Ecto neural progenitor cell (in vitro differentiated cells): ENCODE data around the gene ADORA2B.
A peak's percentile ranks its signal among the peaks of the same experiment; 100 is the strongest.
"Not testable (repeated sequence)": the region's sequence is repeated elsewhere in the genome, so short reads cannot be mapped to it uniquely, and the experiment has no call there.

Experiments
- DNase-seq: peaks from one replicate; pipeline ENCODE4 v3.0.0-alpha.2; 2018; ENCODE audit warnings: low spot score

The ADORA2B gene

DNA sequence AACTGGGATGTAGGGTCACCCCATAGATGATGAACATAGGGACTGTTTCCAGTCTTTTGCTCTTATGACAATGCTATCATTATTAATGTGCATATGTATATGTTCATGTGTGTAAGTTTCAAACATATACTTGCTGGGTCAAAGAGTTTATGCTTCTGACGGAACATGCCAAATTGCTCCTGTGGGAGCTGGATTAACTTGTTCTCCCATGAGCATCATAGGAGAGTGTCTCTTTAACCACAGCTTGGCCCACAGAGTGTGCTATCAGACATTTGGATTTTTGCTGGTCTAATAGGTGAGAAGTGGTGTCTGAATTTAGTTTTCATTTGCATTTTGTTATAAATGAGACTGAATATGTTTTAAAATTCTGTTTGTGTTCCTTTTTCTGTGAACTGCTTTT, 22.3 kb upstream of the ADORA2B start:
- DNase-seq, result no peak

DNA sequence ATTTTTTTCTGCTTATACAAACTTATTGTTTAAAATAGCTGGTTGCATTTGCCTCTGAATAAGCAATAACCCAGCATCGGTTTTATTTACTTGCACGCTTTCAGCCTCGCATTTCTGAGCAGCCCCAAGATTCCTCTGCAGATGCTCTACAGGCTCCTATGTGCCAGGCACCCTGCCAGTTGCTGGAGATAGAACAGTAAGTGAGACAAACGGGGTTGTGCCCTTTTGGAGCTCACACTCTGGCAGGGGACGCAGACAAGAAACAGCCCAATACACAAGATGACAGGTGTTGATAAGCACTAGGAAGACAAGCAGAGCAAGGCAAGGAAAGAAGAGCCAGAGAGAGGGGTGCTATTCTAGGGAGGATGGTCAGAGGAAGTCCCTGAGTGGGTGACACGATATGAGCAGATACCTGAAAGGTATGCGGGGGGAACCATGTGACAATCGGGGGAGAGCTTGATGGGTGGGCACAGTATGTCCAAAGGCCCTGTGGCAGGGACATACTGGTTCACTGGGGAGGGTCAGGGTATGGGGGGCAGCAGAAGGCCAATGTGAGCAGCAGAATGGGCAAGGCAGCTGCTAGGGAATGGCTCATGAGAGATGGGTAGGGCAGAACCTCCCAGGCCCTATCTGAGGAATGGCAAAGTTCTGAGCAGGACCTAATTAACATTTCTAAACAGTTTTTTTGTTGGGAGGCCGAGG, 18.7 kb upstream of the ADORA2B start:
- DNase-seq, result no peak

DNA sequence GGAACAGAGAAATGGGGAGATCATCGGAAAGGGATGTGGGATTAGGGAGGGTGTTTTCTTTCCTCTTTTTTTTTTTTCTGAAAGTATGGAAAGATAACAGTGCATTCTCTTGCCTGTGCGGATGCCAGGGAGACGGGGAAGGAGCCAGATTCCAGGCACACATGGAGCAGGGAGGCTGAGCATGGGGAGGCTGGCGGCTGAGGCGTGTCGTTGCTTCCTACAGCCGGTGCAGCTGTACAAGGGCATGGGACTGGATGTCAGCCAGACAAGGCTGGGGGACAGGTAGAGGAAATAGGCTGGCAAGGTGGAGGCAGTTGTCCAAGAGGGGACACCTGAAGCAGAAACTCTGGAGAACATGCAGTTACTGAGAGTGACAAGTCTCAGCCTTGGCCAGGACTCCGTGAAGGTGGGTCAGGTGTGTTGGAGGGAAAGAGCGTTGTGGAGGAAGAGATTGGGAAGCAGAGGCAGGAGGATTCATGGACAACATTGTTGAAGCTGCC, 16.6 kb upstream of the ADORA2B start:
- DNase-seq, result no peak

DNA sequence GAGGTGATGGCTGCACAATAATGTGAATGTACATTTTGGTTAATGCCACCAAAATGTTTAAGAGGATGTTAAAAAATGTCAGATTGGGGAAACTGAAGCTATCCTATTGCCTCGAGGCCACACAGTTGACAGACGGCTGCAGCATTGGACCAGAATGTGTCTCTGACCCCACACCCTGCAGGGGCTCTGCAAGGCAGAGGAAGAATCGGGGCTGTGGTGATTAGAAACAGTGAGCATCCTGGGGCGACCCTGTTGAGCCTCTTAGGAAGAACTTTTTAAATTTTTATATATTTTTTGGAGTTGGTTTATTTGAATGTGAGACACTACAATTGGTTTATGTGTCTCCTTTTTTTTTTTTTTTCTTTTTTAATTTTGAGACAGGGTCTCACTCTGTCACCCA, 15.0 kb upstream of the ADORA2B start:
- no peak for DNase-seq

DNA sequence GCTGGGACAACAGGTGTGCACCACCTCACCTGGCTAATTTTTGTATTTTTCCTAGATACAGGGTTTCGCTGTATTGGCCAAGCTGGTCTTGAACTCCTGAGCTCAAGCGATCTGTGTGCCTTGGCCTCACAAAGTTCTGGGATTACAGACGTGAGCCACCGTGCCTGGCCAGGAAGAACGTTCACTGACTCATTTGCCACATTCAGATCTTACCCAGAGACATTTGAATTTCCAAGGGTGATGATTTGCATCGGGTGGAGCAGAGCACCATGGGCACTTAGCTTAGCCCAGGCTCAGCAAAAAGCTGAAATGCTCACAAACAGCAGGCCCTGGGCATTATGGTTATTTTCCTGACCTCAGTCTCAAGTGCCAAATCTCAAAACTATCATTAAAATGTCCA, 14.5 kb upstream of the ADORA2B start:
- DNase-seq, result no peak

DNA sequence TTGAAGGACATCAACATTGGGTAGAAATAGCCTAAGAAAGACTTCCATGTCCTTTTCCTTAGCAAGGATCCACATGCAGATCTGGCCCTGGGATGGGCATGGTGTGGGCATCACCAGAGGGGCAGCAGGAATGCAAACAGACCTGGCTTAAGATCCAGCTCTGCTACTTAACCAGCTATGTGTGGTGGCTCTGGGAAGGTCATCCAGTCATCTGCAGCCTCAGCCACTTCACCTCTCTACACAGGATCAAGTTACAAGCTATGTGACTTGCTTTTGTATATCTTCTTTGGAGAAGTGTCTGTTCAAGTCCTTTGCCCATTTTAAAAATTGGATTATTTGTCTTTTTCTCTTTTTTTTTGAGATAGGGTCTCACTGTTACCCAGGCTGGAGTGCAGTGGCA, 13.5 kb upstream of the ADORA2B start:
- DNase-seq, result no peak

DNA sequence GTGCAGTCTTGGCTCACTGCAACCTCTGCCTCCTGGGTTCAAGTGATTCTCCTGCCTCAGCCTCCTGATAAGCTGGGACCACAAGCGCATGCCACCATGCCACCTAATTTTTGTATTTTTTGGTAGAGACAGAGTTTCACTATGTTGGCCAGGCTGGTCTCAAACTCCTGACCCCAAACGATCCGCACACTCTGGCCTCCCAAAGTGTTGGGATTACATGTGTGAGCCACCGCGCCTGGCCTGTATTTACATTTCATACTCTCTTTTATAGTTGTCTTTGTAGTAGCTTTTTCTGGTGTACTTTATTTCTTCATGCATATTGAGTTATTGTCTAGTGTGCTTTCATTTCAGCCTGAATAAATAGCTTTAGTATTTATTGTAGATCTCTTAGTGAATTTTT, 10.1 kb upstream of the ADORA2B start:
- no peak for DNase-seq

DNA sequence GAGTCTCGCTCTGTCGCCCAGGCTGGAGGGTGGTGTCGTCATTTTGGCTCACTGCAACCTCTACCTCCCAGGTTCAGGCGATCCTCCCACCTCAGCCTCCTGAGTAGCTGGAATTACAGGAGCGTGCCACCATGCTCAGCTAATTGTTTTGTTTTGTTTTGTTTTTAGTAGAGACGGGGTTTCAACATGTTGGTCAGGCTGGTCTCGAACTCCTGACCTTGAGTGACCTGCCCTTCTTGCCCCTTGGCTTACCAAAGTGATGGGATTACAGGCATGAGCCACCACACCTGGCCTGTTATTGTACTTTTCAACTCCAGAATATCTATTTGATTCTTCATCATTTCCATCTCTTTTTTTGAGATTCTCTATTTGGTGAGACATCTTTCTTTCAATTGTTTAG, 9.0 kb upstream of the ADORA2B start:
- DNase-seq, result no peak

DNA sequence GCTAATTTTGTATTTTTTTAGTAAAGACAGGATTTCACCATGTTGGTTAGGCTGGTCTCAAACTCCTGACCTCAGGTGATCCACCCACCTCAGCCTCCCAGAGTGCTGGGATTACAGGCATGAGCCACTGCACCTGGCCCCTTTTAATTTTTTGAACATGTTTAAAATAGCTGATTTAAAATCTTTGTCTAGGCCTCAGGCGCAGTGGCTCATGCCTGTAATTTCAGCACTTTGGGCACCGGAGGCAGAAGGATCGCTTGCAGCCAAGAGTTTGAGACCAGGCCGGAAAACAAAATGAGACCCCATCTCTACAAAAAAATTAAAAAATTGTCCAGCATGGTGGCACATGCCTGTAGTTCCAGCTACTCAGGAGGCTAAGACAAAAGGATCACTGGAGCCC, 8.4 kb upstream of the ADORA2B start:
- DNase-seq, result not testable (repeated sequence)

DNA sequence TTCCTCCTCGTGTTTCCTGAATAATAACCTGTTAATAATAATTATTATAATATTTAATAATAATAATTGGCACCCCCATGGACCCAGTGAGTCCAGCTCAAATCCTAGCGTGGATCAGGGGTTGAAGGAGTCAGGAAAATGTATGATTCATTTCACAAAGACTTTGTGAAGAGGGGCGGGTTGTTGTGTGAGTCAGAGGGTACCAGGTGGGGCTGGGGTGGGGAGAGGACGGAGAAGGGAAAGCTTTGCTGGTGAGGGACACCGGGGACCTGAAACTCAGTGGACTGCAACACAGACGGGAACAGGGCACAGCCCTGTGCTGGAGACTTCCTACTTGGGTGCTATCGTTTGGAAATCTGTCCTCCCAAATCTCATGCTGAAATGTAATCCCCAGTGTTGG, 3.1 kb upstream of the ADORA2B start:
- no peak for DNase-seq

DNA sequence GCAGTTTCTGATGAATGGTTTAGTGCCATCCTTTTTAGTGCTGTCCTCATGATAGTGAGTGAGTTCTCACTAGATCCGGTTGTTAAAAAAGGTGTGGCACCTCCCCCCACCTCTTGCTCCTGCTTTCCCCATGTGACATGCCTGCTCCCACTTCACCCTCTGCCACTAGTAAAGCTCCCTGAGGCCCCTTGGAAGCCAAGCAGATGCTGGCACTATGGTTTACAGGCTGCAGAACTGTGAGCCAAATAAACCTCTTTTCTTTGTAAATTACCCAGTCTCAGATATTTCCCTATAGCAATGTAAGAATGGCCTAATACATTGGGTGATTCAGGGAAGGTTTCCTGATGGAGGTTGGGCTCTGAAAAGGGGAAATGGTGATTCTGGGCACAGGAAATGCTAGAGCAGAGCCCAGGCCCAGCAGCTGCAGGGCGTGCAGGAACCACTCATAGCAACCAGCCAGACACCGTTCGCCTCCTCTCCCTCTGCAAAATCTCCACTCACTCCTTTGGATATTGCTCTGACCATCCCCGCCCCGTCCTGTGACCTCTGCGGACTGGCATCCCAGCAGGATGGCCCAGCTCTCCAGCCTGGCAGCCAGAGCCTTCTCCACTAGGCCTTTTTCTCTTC, 2.6 kb upstream of the ADORA2B start:
- no peak for DNase-seq

DNA sequence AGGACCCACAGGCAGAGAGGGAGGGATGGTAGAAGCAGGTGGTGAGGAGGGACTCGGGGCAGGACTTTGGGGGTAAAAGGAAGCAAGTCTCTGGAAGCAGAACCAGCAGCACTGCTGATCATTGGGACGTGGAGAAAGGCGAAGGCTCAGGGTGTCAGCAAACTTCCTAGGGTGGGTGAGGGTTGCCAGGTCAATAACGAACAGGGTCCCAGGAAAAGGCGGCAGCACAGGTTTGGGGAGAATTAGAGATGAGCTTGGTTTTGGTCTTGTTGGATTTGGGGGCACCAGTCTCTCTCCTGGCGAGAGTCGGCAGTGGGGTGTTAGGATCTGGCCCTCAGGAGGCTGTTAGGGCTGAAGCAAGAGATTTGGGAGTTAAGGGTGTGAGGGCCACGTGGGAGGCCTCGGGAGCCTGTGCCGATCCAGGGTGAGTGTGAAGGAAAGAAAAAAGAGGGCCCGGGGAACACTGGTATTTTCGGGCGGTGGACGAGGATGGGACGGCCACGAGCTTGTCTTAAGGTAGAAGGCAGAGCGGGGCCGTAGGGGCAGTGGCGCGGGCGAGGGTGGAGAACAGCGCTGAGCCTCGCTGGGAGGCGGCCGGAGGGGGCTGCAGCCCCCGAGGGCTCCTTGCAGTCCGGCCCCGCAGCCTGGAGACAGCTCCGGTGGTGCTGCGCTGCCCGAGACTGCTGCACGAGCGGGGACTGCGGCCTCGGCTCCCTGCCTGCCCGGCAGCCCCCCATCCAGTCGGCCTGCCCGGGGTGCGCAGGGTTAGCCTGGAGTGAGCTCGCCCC, 765 bp upstream of the ADORA2B start:
- DNase-seq, result peak; percentile 82

DNA sequence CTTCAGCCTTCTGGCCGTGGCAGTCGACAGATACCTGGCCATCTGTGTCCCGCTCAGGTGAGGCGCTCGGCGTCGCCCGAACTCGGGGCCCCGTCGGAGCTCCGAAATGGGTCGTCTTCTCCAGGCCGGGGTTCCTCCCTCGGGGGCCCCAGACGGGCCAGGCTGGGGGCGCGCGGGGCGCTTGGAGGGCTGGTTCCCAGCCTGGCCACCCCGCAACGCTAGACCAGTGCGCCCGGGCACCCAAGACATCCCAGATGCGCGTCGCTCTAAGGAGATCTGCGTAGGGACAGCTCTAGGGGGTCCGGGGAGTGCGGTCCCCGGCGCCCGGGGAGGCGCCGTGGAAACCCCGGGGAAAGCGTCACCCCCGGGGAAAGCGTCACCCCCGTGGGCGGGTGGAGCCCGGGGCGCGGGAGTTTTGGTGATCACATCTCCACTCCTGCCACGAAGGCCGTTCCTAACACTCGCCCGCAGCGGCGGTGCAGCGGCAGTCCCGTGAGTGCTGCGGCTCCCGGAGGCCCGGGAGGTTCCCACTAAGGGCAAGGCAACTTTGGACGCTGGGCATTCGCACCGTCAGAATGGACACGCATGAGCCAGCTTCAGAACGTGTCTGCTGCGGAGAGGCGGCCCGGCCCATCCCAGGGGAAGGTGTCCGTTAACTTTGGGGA, 729 bp downstream of the ADORA2B start:
- no peak for DNase-seq

DNA sequence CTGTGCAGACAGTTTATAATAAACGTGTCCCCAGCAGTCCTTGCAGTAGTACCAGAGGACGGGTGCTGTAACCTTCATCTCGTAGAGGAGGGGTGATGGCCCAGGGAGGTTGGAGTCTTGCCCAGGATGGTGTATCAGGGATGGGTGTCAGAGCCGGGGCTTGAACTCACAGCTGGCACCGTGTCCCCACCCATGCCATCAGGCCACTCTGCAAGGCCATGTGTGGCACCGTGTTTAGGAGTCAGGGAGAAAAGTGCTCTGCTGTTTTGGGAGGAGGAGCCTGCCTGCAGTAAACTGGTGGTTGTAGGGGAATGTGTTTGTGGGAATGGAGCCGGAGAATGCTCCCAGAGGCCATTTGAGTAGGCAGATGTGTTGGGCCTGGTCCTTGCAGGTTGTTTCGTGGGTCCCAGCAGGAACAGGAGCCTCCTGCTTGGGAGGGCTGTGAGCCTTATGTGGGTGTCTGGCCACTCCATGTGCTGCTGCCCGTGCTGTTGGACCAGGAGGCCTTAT, 1.7 kb downstream of the ADORA2B start:
- no peak for DNase-seq

DNA sequence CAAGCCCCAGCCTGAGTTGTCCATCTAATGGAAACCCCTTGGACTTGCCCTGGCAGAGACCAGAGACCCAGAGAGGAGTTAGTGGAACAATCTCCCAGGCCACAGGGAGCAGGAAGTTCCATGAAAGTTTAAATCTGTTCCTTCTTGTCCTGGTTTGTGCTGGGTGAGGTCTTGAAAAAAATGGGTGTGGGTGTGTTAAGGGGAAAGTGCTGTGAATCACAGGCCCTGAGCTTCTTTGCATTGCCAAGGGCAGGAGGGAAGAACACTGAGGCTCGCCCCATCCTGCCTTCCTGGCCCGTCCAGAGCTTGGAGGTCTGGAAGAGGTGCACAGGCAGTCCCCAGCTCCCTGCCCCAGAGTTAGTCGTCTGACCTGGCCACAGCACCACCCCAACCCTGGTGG, 2.3 kb downstream of the ADORA2B start:
- no peak for DNase-seq

DNA sequence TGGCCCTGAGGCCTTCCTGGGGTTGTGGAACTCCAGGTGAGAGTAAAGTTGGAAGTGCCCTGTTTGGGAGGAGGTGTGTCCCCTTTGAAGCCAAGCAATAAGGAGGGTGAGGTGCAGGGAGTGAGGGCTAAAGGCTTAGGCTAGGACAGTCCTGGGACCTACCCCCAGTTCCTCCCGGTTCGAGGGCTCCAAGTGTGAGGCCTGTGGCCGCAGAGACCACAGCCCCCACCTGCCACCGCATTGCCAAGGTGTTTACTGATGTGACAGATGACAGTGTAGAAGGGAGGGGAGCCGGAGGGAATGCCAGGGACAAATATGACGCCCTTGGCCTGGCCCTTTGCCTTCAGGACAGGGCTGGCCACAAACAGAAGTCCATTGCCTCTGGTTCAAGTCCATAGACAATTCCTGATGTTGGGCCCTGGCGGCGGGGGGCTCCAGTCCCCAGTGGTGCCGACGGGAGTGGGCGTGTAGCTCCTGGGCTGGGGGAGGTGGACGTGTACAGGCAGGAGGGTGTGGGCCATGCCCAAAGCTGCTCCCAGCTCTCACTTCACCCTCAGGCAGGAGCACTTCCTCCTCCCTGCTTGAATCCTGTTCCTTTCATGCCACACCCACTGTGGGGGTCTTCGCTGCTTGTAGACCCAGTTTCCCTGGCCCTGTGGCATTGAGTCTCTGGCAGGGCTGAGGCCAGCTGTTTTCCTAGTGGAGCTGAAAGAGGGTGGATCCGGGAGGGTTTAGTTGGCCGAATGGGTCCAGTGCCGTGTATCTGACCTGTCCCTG, 3.2 kb downstream of the ADORA2B start:
- no peak for DNase-seq

DNA sequence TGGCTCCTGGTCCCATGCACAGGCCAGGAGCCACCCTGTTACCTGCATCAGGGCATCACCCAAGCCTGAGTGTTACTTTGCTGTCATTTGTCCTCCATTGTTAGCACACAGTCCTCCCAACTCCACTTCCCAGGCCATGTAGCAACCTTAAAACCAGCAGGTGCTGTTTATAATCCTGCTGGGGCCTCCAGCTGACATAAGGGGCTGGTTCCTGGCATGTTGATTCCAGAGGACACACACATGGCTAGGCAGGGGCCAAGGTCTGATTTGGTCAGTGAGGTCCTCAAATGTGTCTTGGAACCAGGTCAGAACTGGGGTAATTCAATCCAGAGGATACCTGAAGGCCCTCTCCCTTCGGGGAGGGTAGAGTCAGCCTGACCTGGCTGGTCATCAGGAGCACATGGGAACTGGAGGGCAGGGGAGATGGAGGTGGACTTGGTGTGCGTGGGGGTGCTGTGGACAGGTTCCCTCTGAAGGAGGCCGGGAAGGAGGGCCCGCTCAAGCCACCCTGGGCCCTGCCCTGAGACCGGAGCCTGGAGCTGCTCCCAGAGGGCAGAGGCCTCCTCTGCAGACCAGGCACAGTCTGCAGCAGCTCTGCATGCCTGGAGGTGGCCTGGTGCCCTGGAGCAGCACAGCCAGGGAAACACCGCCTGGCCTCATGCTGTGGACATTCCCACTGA, 6.6 kb downstream of the ADORA2B start:
- DNase-seq, result no peak

DNA sequence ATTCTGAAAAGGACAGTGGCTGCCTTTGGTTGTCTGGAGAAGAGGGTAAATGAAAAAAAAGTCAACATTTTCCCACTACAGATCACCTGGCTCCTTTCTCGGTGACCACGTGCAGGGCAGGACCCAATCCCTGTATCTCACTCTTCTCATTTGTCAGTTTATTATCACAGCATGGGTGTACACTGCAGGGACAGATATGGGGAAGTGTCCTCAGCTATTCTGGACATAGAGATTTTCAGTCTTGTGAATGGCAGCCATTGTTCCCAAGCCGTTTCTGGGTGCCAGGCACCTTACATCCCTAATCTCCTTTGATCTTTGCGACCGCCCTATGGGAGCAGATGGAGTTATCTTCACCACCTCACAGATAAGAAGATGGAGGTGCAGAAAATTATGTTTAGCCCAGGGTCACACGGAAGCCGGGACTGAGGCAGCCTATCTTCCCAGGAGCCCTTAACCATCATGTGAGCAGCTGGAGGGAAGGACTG, 7.2 kb downstream of the ADORA2B start:
- no peak for DNase-seq

DNA sequence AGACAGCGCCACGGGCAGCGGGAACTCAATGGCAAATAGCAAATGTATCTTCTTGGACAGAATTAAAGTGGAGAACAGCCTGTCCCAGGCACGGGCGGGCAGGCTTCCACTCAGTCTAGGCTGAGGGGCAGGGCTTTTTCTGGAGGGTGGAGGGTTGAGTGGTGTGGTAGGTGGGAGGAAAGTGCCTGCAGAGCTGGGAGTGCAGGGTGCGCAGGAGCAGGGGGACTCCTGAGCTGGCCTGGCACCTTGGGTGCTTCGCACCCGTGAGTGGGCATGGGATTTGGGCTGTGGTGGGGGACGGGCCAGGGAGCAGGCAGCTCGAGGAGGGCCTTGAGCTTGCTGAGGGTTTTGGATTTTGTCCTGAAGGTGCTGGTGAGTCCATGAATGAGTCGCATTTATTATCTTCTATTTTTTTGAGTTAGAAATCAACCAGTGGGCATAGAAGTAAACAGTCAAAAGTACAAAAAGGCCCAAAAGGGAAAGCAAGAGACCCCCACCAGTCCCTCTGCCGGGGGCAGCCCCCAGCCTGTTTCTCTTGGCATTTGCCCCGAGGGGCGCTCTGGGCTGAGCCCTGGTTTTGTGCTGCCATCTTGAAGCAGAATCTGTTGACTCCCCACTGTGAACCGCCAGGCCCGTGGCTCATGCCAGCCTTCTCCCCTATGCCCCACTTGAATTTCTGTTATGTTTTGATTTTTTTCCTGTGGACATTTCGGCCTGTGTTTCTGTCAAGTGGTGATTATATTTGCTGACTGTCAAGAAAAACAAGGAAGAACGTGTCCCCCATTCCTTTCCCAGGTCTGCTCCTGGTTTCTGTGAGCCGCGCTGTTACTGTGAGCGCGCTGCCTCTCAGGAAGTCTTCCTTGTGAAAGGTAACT, 8.2 kb downstream of the ADORA2B start:
- DNase-seq, result no peak

DNA sequence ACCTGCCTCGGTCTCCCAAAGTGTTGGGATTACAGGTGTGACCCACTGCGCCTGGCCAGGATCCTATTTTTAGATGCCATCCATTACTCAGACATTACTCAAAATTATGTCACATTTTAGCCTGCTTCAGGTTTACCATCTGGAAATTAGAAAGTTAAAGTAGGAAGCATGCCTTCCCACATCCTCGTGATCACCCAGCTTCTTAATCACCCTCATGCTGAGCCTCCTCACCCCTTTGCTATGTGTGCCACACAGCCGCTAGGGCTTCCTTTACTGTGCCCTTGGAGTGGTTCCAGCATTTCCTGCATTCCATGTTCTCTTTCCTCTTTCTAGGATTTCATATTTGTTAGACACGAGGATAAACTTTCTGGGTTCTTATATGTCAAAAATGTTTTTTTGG, 9.3 kb downstream of the ADORA2B start:
- no peak for DNase-seq
